ENCODE results near the gene BACH2. TPM values are rescaled to one million over a fixed set of nuclear protein-coding genes. Genes with fewer than 3 reads are reported as not detected.
A peak's percentile ranks its signal among the peaks of the same experiment; 100 is the strongest.

BACH2 gene
- total and polyA plus RNA-seq, 9 of the 15 experiments (the other 6 are each of a cell fraction or from before 2014, with no cell fraction given) = 0.06 to 3.1 (median 0.59) TPM

- TF ChIP-seq HES1 (IDR thresholded peaks at IDR 0.05; ENCODE audit: low read depth) = peak; percentile 70
- peak in 1 of 2 experiments; percentile 73; a peak in 2 of 4 replicates for TF ChIP-seq TBL1XR1 (IDR thresholded peaks at IDR 0.05; ENCODE audit: low read length in 2 of 2)
- no peak for TF ChIP-seq GTF2B (IDR thresholded peaks at IDR 0.05; ENCODE audit: extremely low read depth, insufficient read length)
- TF ChIP-seq HDAC3 (IDR thresholded peaks at IDR 0.05; ENCODE audit: borderline replicate concordance, partially characterized antibody) = peak; percentile 42
- TF ChIP-seq NR2C1 (IDR thresholded peaks at IDR 0.05) = no peak
- no peak for TF ChIP-seq NR2C1 (tag; IDR thresholded peaks at IDR 0.05)
- peak; percentile 88 for TF ChIP-seq ZKSCAN8 (CRISPR knock-in tag; IDR thresholded peaks at IDR 0.05)
- TF ChIP-seq ZNF12 (CRISPR knock-in tag; IDR thresholded peaks at IDR 0.05) = no peak
- TF ChIP-seq ZNF764 (CRISPR knock-in tag; IDR thresholded peaks at IDR 0.05; ENCODE audit: low read depth) = no peak
- no peak for TF ChIP-seq ZBTB8A (IDR thresholded peaks at IDR 0.05; ENCODE audit: partially characterized antibody)
- TF ChIP-seq ZFP36 (IDR thresholded peaks at IDR 0.05; ENCODE audit: low read depth, low read length, partially characterized antibody) = no peak
- TF ChIP-seq ILF3 (IDR thresholded peaks at IDR 0.05; ENCODE audit: borderline replicate concordance) = 0 out of 2 replicates have a peak, but pooled peaks have one; percentile 30
- TF ChIP-seq NR2C2 (CRISPR knock-in tag; IDR thresholded peaks at IDR 0.05) = no peak
- peak; percentile 32; the same call in 1 of the 2 replicates for TF ChIP-seq NR2C2 (tag; IDR thresholded peaks at IDR 0.05)
- TF ChIP-seq FOXK2 (conservative IDR thresholded peaks at IDR 0.05 in 1 of 2, IDR thresholded peaks at IDR 0.05 in 1 of 2; ENCODE audit: low read depth in 2 of 2) = peak in 1 of 2 experiments; percentile 38; a peak in 1 of 4 replicates
- peak; percentile 89 for TF ChIP-seq CBFA2T2 (conservative IDR thresholded peaks at IDR 0.05)
- TF ChIP-seq ATF1 (CRISPR knock-in tag; IDR thresholded peaks at IDR 0.05) = no peak
- peak; percentile 55; the same call in 1 of the 2 replicates for TF ChIP-seq ATF1 (tag; IDR thresholded peaks at IDR 0.05)
- TF ChIP-seq LCOR (CRISPR knock-in tag; IDR thresholded peaks at IDR 0.05) = peak; percentile 74; the same call in 1 of the 2 replicates
- peak; percentile 95 for TF ChIP-seq JUND (IDR thresholded peaks at IDR 0.05; ENCODE audit: borderline replicate concordance, low read depth, low read length)
- TF ChIP-seq JUND (tag; IDR thresholded peaks at IDR 0.05; ENCODE audit: borderline replicate concordance, low read depth, low read length) = peak; percentile 94; the same call in 2 of the 3 replicates
- TF ChIP-seq TCF3 (CRISPR knock-in tag; IDR thresholded peaks at IDR 0.05) = peak; percentile 82
- 0 out of 4 replicates have a peak, but pooled peaks of 1 of the 2 experiments have one; percentile 30 for TF ChIP-seq KDM1A (IDR thresholded peaks at IDR 0.05)
- TF ChIP-seq ZBTB49 (CRISPR knock-in tag; IDR thresholded peaks at IDR 0.05; ENCODE audit: borderline replicate concordance) = peak; percentile 35; the same call in 1 of the 2 replicates
- no peak for TF ChIP-seq TCFL5 (CRISPR knock-in tag; conservative IDR thresholded peaks at IDR 0.05)
- TF ChIP-seq RNF2 (IDR thresholded peaks at IDR 0.05) = peak; percentile 49; the same call in 1 of the 2 replicates
- TF ChIP-seq MAFF (IDR thresholded peaks at IDR 0.05; ENCODE audit: low read length) = peak; percentile 60; the same call in 1 of the 2 replicates
- no peak for TF ChIP-seq ZBTB17 (CRISPR knock-in tag; IDR thresholded peaks at IDR 0.05)
These were observed 251.7 kb downstream of the BACH2 start (continued) for GRCh38 chr6:90044833-90045381.

Measured in K562 (cell line).